Measurements from ENCODE around the gene LRRC66.

LRRC66 gene

DNA sequence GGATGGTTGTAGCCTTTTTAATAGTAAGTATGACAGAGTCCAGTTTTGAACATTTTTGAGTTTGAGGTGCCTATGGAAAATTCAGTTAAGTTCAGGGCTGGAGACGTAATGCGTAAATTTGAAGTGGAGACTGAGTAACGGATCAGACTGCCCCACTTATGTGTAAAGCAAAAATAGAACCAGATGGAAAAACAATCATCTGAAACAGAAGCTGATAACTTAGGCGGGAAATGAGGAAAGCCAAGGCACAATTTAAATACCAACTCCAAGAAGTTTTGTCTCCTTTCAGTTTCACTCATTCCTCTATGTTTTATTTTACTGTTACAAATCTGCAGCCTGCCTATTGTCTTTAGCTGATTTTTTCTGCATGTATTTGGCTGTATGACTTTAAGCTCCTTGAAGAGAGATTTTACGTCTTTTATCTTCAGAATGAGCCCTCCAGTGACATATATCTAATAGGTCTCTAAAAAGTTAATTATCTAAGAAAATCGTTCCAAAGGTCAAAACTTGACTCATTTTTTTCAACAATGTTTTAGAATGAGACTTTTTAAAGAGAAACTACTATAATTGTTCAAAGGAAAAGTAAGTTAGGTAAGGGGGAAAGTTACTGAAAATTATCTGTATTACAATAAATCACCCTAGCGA, 16.8 kb upstream of the LRRC66 start:
- Mint-ChIP-seq H3K4me3 (peak overlapping the region; percentile 73), H3K4me1 (peaks cover 31% of the 10 kb centered on the region), H3K27me3 (peaks cover 31% of the 10 kb centered on the region), H3K9me3 (no peaks in the 10 kb centered on the region), H3K27ac (no peak overlapping the region), H3K36me3 (no peaks in the 10 kb centered on the region)
- CTCF ChIA-PET = interaction anchor here (0.6 to 0.8 kb wide), 2 partner anchors 11 to 13 kb away, joined by 3 to 4 read pairs; no protein-coding TSS in a partner anchor
- no peak for DNase-seq

DNA sequence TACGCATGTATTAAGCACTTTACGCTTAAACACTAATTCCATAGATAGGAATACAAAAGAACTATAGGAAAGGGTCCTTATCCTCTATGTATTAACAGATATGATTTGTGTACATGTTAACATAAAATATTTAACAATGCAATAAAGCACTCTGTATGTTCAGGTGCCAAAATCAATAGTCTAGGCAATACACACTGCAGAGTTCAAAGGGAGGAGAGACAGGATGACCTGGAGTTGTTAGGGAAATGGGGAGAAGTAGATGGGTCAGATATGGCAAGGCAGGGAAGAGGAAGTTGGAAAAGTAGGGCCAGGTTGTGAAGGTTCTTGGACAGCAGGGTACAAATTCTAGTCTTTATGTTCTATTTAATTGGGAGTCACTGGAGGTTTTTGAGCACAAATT, 15.0 kb upstream of the LRRC66 start:
- peaks cover 14% of the 10 kb centered on the region for H3K27me3 Mint-ChIP-seq
- peaks cover 6% of the 10 kb centered on the region for H3K36me3 Mint-ChIP-seq
- no peaks in the 10 kb centered on the region for H3K9me3 Mint-ChIP-seq
- no peak overlapping the region for H3K4me3 Mint-ChIP-seq
- no peak for DNase-seq
- H3K27ac Mint-ChIP-seq = no peak overlapping the region
- peaks cover 31% of the 10 kb centered on the region for H3K4me1 Mint-ChIP-seq
- CTCF ChIA-PET = interaction anchor here (1.0 kb wide), 1 partner anchor 203 kb away, joined by 3 read pairs; no protein-coding TSS in a partner anchor

DNA sequence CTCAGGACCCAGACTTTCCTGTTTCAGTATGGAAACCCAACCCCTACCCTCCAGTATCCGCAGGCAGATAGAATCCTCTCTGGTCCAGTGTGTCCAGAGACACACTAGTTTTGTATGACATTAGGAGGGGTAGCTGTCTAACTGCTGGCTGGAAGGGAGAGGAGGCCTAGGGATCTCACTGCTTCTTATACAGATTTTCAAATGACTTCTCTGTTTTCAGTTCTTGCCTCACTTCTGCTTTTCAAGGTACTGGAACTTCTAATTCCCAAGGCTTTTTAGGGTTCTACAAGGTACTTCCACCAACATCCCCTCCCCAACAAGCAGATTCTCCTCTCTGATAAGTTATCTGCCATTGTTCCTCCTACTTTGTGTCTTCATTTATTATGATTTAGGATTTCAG, 11.8 kb upstream of the LRRC66 start:
- H3K36me3 Mint-ChIP-seq = peaks cover 12% of the 10 kb centered on the region
- H3K9me3 Mint-ChIP-seq = no peaks in the 10 kb centered on the region
- H3K4me1 Mint-ChIP-seq = peaks cover 17% of the 10 kb centered on the region
- CTCF ChIA-PET = no interaction called here
- H3K27ac Mint-ChIP-seq = no peak overlapping the region
- H3K27me3 Mint-ChIP-seq = no peaks in the 10 kb centered on the region
- DNase-seq = no peak
- no peak overlapping the region for H3K4me3 Mint-ChIP-seq

DNA sequence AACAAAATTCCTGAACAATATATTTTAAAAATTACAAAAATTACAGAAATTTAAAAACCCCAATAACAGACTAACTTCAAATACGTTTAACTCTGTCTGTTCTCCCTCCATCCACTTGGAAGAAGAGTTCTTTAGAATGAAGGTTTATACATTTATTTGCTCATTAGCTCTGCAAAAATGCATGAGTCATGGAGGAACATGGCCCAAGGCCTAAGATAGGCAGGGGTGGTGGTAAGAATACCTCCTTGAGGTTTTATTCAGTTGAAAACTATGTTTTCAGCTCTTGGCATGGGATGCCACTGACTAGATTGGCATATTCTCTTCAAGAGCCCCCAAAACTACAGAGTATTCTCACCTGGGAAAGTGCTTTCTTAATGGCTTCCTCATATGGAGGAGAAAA, 8.8 kb upstream of the LRRC66 start:
- Mint-ChIP-seq H3K27me3 (no peaks in the 10 kb centered on the region), H3K4me1 (no peaks in the 10 kb centered on the region), H3K4me3 (no peak overlapping the region), H3K27ac (no peak overlapping the region), H3K36me3 (peaks cover 12% of the 10 kb centered on the region), H3K9me3 (no peaks in the 10 kb centered on the region)
- CTCF ChIA-PET = interaction anchor here (1.1 kb wide), 1 partner anchor 197 kb away, joined by 3 read pairs; no protein-coding TSS in a partner anchor
- DNase-seq = no peak

DNA sequence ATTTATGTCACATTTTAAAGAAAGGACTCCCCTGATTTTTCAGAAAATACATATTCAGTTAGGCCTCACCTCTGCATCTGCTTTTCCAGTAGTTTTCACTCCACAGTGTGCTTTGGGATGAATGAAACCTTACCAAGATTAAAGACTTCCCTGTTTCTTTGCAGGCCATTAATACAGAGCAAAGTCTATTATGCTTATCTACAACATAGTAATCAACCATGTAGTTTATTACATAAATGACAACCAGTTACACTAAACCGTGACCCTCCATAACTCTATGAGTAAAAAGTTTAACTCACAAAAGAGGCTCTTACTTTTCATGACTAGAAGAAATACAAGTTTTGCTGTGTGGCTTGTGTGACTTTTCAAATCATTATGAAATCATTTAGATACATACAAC, 2.3 kb downstream of the LRRC66 start:
- no peak for DNase-seq
- CTCF ChIA-PET = no interaction called here
- Mint-ChIP-seq H3K4me3 (no peak overlapping the region), H3K27ac (no peak overlapping the region), H3K4me1 (peaks cover 6% of the 10 kb centered on the region), H3K9me3 (no peaks in the 10 kb centered on the region), H3K27me3 (no peaks in the 10 kb centered on the region), H3K36me3 (no peaks in the 10 kb centered on the region)

DNA sequence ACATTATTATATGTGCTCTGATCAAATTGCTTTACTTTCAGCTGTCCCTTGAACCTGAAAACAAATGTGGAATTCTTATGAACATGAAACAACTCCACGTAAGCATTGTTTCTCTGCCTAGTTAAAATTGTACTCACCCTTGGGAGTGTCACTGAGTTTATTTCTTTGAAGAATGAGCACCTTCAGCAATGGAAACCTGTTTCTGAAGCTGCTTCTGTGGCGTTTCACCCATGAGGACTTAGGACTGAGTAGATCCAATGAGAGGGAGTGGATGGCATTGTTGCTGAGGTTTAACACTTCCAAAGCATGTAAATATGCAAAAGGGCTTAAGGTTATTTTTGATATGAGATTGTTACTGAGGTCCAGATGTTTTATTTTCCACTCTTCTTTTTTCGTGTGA, 3.2 kb downstream of the LRRC66 start:
- H3K4me3 Mint-ChIP-seq = no peak overlapping the region
- no peaks in the 10 kb centered on the region for H3K36me3 Mint-ChIP-seq
- H3K27ac Mint-ChIP-seq = no peak overlapping the region
- no peak for DNase-seq
- H3K9me3 Mint-ChIP-seq = no peaks in the 10 kb centered on the region
- peaks cover 6% of the 10 kb centered on the region for H3K4me1 Mint-ChIP-seq
- CTCF ChIA-PET = no interaction called here
- no peaks in the 10 kb centered on the region for H3K27me3 Mint-ChIP-seq

DNA sequence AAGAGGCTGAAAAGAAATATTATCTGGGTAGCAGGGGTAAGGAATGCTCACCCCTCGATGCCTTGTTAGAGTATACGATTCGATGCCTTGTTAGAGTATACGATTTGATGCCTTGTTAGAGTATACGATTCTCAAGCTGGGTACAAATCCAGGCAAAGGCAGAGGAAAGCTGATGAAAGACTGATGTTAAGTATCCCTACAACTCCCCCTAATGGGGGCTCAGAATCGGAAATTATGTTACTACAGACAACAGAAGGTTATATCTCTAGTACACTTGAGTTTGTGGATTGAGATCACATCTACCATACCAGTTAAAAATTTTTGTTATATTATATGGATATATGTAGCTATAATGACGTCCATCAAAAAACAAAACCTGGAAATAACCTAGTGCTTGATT, 4.8 kb downstream of the LRRC66 start:
- Mint-ChIP-seq H3K27ac (no peak overlapping the region), H3K4me1 (peaks cover 6% of the 10 kb centered on the region), H3K36me3 (no peaks in the 10 kb centered on the region), H3K4me3 (no peak overlapping the region), H3K9me3 (no peaks in the 10 kb centered on the region), H3K27me3 (no peaks in the 10 kb centered on the region)
- CTCF ChIA-PET = no interaction called here
- no peak for DNase-seq

DNA sequence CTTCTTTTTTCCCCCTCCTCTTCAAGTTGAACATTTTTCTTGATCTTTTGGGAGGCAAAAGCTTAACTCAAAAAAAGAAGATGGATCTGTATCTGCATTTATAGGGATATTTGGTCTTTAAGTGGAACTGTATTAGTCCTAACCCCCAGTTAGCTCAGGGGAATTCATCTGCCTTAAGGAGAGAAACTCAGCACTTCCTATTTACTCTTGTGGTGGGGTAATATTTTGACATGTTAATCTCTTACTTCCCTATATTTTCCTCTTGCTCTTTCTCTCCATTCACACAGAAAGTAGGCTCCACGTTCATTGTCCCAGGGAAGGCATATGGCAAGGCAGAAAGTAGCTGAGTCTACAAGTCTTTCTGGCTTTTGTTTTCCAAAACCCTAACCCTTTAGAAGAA, 5.3 kb downstream of the LRRC66 start:
- peaks cover 4% of the 10 kb centered on the region for H3K4me1 Mint-ChIP-seq

DNA sequence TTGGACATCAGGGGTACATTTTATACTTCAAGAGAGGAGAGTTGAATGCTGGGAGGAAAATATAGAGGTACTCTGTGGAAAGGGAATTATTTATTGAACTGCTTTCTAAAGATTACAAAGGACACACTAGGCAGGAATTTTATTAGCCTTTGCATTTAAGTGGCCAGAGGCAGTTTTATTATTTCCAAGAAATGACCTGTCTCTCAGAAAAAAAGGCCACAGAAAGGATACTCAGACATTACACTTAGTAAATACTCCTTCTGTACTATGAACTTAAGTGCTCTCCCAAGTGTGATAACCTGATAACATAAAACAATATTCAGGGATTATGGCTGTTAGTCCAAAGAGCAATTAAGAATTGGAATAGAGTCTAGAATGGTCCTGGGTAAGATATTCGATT, 7.5 kb downstream of the LRRC66 start:
- DNase-seq = no peak
- Mint-ChIP-seq H3K4me3 (no peak overlapping the region), H3K27me3 (no peaks in the 10 kb centered on the region), H3K36me3 (no peaks in the 10 kb centered on the region), H3K27ac (no peak overlapping the region), H3K4me1 (no peaks in the 10 kb centered on the region), H3K9me3 (no peaks in the 10 kb centered on the region)
- CTCF ChIA-PET = no interaction called here

More for the DNA sequence above, 5.3 kb downstream of the LRRC66 start:
- Mint-ChIP-seq H3K9me3 (no peaks in the 10 kb centered on the region), H3K27me3 (no peaks in the 10 kb centered on the region), H3K4me3 (no peak overlapping the region), H3K36me3 (no peaks in the 10 kb centered on the region), H3K27ac (no peak overlapping the region)
- no peak for DNase-seq
- CTCF ChIA-PET = no interaction called here

DNA sequence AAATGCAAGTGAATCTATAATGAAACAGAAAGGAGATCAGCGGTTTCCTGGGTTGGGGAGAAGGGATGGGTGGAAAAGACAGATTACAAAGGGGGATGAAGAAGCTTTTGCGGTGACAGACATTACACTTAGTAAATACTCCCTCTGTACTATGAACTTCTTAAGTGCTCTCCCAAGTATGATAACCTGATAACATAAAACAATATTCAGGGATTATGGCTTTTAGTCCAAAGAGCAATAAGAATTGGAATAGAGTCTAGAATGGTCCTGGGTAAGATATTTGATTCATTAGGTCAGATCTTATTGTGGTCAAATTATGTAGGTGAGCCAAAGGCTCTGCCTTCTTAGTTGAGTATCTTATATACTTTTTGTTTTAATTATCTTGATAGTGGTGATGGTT, 9.2 kb downstream of the LRRC66 start:
- Mint-ChIP-seq H3K9me3 (no peaks in the 10 kb centered on the region), H3K27me3 (no peaks in the 10 kb centered on the region), H3K4me1 (no peaks in the 10 kb centered on the region), H3K27ac (no peak overlapping the region), H3K4me3 (no peak overlapping the region), H3K36me3 (no peaks in the 10 kb centered on the region)
- no peak for DNase-seq
- CTCF ChIA-PET = no interaction called here

DNA sequence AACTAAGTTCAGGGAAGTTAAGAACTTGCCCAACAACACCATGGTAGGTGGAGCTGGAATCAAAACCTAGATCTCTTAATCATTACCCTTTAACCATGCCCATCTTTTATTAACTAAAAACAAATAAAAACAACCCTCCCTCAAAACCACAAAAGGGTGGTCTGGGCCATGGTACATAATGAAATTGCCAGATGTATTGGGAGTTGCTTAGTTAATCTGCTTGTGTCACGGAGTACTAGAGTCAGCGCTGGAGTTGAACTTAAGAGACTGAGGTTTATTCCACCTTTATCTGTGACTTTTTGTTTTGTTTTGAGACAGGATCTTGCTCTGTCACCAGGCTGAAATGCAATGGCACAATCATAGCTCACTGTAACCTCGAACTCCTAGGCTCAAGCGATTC, 13.3 kb downstream of the LRRC66 start:
- Mint-ChIP-seq H3K4me1 (no peaks in the 10 kb centered on the region), H3K27ac (no peak overlapping the region), H3K9me3 (no peaks in the 10 kb centered on the region), H3K4me3 (no peak overlapping the region), H3K27me3 (no peaks in the 10 kb centered on the region), H3K36me3 (no peaks in the 10 kb centered on the region)
- CTCF ChIA-PET = no interaction called here
- no peak for DNase-seq

DNA sequence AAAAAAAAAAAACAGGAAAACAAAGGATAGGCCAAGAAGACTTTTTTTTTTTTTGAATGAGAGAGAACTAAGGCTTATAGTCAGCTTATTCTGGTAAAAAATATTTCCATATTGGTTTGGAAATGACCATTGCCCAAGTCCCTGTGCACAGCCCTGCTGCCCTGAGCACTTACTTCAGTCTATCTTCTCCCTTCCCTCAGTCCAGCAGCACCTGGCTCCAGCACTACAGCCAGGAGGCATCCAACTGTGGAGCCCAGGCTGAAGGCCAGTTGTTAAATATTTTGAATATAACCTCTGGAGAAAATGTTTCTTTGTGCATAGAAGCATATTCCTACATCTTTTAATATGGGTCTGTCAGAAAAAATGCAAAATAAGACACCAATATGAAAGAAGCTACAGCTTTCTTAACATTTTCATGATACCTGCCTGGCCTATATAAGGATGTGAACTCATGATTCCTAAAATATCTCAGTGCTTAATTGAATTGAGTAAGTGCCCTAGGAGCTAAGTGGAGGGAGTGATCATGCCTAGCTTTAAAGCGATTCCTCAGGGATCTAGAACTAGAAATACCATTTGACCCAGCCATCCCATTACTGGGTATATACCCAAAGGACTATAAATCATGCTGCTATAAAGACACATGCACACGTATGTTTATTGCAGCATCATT, 14.4 kb downstream of the LRRC66 start:
- Mint-ChIP-seq H3K4me3 (no peak overlapping the region), H3K9me3 (no peaks in the 10 kb centered on the region), H3K36me3 (no peaks in the 10 kb centered on the region), H3K27ac (no peak overlapping the region), H3K27me3 (no peaks in the 10 kb centered on the region), H3K4me1 (no peaks in the 10 kb centered on the region)
- CTCF ChIA-PET = no interaction called here
- no peak for DNase-seq

DNA sequence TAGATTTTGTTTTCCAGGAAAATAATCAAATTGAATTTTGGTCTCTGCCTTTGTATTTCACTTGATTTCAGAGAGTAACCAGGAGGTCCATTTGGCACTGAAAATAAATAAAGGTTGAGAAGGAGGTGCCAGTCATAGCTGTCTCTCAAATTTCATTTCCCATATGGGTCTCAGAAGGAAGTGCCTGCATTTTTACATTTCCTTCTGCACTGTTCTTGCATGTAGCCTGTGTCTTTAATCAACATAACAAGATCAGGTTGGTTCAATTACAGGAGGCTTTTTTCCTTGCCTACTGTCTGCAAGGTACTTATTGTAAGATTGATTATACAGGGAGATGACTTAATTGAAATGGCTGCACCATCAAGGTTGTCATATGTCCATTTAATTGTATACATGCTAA, 15.7 kb downstream of the LRRC66 start:
- no peaks in the 10 kb centered on the region for H3K36me3 Mint-ChIP-seq

DNA sequence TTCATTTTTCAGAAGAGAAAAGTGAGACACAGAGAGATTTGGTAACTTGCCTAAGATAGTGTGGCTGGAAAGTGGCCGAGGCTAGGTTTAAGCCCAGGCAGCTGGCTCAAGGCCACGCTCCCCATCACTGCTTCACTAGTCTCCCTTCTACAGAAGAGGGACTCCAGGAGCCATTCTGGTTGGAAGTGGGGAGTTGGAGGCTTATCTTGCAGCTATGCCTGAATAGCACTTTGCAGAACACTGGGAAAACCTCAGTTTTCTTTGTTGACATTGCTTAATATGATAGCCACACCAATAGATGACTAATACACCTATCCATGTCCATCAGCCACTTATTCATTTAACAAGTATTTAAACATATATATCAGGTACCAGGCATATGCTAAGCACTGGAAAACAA, 18.5 kb downstream of the LRRC66 start:
- Mint-ChIP-seq H3K27ac (no peak overlapping the region), H3K4me3 (no peak overlapping the region), H3K36me3 (no peaks in the 10 kb centered on the region), H3K4me1 (no peaks in the 10 kb centered on the region), H3K9me3 (no peaks in the 10 kb centered on the region), H3K27me3 (no peaks in the 10 kb centered on the region)
- CTCF ChIA-PET = no interaction called here
- DNase-seq = no peak

More for the DNA sequence above, 15.7 kb downstream of the LRRC66 start:
- CTCF ChIA-PET = no interaction called here
- no peak for DNase-seq
- Mint-ChIP-seq H3K27ac (no peak overlapping the region), H3K9me3 (no peaks in the 10 kb centered on the region), H3K4me1 (no peaks in the 10 kb centered on the region), H3K27me3 (no peaks in the 10 kb centered on the region), H3K4me3 (no peak overlapping the region)

DNA sequence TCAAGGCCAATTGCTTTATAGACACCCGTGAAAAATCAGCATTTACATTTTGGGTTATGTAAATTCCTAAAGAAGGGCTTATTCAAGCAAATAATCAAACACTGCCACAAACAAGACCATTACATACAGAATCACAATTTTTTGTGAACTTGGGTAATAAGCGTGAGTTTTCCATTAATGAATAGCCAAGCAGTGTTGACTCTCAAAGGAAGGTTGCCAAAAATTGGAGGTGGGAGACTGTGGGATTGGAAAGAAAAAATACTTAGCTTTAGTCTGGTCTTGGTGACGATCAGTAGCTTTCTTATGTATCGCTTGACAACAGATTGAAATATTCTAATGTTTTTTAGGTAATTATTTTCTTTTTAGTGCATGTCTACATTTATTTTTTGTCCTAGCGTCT, 20.9 kb downstream of the LRRC66 start:
- DNase-seq = no peak
- Mint-ChIP-seq H3K4me3 (no peak overlapping the region), H3K27me3 (no peaks in the 10 kb centered on the region), H3K9me3 (no peaks in the 10 kb centered on the region), H3K4me1 (no peaks in the 10 kb centered on the region), H3K36me3 (no peaks in the 10 kb centered on the region), H3K27ac (no peak overlapping the region)
- CTCF ChIA-PET = no interaction called here

Measured in activated naive CD4-positive, alpha-beta T cell treated with anti-CD3 and anti-CD28 coated beads, Interleukin-2, amount 10 ng/mL, durations not matched to agents 7 days and 5 days (primary cell).